Fibroblast of upper back skin (primary cell): ENCODE measurements around the gene BOLL.
"Not testable (repeated sequence)": the region's sequence is repeated elsewhere in the genome, so short reads cannot be mapped to it uniquely, and the experiment has no call there.

ENCODE experiments used
- DNase-seq: peaks from one replicate; pipeline ENCODE4 v3.0.0-alpha.2; 2013

The BOLL gene

DNA sequence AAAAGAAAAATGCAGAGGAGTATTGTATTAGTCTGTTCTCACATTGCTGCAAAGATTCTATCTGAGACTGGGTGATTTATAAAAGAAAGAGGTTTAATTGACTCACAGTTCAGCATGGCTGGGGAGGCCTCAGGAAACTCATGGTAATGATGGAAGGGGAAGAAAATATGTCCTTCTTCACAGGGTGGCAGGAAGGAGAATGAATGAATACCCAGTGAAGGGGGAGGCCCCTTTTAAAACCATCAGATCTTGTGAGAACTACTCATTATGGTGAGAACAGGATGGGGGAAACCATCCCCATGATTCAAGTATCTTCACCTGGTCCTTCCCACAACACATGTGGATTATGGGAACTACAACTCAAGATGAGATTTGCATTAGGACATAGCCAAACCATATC, 10.2 kb upstream of the BOLL start:
- DNase-seq = no peak

DNA sequence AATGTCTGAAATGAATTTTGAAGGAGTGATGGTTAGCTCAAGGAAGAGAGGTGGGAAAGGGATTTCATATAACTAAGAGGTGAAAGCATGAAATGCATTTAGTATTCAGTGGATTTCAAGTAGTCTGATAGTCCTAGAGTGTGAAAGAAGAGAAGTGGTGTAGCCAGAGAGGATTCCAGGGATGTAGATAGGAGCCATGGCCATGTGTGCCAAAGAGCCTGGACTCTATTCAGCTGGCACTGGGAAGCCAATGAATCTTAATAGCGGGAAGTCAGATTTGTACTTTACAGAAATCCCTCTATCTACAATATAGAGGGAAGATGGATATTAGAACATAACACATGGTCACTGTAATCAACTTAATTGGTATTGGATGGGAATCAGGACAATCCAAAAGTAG, 8.3 kb upstream of the BOLL start:
- DNase-seq = no peak

DNA sequence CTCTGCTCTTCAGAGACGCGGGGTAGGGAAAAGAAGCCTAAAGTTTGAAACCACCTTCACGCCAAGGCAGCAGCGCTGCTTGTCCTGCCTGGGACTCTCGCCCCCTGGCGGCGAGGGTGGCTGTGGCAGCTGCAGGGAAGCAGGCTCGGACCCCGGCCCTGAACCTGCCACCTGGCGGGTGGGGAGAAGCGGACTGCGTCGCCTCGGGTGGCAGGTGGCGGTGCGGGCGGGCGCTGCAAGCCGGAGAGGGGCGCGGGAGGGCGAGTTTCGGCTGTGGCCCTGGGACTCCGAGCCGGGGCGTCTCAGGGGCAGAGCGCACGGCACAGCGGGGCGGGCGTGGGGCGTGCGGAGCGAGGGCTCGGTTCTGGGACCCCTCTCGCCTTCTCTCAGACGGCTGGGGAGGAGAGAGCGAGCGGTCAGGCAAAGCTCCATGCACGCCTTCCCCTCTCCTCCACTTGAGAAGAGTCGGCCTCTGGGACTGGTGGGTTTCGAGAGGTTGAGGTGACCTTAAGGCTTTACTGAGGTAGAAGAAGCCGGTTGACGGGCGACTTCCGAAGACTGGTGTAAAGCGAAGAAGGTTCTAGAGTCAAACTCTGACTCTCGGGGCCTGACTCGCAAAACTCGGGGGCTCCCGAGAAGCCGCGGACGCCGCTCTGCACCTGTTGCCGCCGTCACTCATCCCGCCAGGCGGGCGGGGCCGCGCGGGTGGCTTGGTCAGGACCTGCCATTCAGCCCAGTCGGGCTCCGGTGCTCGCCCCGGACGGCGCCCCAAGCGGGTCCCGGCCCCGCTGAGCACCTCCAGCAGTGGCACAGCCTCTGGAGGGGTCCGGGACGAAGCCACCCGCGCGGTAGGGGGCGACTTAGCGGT, 1.1 kb upstream of the BOLL start:
- DNase-seq = no peak

DNA sequence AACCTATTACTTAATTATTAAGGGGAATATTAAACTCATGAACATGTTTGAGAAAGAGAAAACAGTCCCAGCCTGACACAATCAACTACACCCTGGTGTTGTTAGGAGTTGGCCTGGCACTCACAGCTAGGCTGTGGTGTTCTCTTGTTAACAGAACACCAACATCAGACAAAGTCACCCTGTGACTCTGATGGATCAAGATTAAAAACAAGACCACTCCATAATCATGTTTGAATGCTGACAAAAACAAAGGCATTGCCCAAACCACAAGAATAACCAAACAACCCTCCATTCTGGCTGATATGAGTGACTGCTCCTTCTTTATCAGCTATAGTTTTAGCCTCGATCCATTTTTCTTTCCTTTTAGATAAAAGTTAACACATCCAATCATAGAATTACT, 3.0 kb downstream of the BOLL start:
- DNase-seq = no peak

DNA sequence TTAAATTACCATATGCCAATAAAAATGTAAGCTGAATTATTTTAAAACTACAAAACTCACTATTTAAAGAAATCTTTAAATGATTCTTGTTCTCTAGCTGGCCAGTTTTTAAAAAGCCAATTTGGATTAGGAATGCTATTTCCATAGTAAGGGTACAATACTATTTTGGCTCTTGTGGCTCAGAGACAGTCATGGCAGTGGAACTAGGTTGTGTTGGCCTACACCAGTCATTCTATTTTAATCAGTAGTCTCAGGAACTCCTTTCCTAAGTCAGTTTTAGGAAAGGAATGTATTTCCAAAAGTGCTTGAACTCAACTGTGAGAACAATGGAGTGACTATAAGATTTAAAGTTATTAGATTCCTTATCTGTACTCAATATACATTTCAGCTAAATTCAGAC, 5.9 kb downstream of the BOLL start:
- DNase-seq = no peak

DNA sequence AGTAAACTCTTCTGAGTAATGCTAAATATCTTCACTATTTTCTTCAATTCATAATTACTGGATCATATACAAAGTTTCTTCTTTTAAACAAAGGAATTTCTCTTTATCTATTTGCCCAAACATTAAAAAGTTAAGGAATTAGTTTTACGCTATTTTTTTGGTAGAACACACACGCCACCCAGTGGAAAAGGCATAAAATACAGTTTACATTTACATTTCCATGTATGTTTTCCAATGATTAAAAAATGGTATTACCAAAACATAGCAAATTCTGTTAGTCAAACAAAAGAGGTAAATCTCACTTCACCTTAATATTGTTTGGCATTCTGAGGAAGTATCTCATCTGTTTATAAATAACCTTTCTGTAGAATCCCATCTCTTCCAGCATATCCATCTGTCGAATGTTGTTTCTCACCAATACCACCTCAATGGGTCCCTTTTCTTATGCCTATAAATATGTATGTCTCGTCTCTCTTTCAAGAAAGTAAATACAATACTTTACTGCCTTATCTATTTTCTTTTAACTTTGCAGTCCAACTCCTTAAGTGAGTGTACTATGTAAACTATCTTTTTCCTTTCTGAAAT, 7.2 kb downstream of the BOLL start:
- DNase-seq = peak; percentile 51

DNA sequence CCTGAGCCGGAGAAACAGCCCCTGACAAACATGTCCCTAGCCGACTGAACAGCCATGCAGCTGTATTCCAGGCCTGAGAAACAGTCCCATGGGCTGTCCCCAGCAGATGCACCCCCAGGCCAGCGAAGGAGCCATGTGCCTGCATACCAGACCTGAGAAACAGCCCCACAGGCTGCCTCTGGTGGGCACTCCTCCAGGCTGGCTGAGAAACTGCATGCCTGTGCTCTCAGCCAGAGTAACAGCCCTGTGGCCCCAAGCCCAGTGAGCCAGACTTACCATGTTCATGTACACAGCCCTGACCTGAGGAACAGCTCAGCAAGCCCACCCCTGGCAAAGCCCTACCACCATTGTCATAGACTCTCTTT, 24.8 kb downstream of the BOLL start:
- DNase-seq = no peak

DNA sequence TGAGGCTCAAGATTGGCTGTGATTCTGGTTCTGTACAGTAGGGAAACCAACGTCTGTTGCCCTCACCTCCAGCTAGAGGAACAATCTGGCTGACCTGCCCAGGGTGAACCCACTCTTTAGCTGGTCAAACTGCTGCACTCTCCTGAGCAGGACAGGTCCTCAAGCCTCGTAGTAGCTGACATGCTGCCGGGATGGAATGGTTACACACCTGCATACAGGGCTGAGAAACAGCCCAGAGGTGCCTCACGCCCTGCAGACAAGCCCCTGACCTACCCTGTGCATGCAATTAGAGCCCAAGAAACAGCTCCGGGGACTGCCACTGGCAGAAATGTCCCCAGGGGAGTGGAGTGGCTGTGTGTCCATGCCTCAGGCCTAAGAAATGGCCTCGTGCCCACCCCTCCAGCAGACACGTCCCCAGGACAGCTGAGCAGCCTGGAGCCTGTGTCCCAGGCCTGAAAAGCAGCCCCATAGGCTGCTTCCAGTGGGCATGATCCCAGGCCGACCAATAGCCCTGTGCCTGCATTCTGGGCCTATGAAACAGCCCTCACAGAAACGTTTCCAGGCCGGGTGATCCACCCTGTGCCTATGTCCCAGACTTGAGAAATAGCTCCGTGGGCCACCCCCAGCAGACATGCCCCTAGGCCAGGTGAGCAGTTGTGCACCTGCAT, 25.4 kb downstream of the BOLL start:
- DNase-seq = no peak

DNA sequence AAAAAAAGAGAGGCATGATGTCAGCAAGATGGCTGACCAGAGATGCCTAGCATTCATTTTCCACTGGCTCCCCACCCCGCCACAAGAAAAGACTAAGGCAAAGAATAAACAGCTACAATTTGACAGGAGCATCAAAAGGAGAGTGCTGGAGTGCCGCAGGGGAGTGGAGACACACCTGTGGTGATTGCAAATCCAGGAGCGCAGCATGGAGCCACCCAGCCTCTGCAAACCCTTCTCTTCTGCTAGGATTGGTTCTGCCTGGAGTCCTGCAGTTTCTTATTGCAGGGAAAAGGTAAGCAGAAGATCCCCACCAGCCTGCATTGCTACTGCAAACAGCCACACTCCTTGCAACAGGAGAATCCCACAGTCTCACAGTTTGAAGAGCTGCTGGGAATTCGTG, 26.1 kb downstream of the BOLL start:
- no peak for DNase-seq

DNA sequence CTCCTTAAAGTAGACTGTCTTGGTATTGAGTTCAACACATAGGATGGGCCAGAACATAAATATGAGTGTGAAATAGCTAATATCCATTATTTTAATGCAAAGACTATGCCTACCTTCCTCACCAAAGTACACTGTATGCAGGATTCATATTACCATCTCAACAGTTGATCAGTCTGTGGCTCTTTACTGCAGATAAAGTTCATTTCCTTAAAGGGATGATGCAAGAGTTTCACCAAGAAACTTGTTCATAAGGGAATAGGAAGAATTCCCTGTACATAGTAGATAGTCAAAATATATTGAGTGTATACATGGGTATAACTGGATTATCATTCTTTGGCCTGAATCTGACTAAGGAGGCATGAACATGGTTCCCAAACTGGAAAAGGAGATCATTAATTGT, 44.9 kb downstream of the BOLL start:
- peak; percentile 1 for DNase-seq

DNA sequence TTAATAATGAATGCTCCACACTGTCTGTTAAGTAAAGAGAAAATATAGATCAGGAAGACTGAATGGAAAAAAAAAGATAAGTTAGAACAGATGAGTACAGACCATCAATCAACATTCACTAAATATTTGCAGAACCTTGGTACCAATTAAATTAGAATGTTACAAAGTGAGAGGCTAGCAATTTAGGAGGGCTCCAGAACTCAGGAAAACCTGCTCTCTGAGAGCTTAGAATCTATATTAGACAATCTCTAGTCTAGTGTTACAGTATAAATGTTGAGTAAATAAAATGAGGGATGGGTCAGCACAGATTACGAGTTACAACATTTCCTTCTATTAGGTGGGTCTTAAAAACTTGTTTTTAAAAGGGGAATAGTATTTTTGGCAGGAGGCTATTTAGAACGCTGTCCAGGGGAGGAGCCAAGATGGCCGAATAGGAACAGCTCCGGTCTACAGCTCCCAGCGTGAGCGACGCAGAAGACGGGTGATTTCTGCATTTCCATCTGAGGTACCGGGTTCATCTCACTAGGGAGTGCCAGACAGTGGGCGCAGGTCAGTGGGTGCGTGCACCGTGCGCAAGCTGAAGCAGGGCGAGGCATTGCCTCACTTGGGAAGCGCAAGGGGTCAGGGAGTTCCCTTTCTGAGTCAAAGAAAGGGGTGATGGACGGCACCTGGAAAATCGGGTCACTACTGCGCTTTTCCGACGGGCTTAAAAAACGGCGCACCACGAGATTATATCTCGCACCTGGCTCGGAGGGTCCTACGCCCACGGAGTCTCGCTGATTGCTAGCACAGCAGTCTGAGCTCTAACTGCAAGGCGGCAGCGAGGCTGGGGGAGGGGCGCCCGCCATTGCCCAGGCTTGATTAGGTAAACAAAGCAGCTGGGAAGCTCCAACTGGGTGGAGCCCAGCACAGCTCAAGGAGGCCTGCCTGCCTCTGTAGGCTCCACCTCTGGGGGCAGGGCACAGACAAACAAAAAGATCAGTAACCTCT, 56.3 kb downstream of the BOLL start:
- DNase-seq = not testable (repeated sequence)

DNA sequence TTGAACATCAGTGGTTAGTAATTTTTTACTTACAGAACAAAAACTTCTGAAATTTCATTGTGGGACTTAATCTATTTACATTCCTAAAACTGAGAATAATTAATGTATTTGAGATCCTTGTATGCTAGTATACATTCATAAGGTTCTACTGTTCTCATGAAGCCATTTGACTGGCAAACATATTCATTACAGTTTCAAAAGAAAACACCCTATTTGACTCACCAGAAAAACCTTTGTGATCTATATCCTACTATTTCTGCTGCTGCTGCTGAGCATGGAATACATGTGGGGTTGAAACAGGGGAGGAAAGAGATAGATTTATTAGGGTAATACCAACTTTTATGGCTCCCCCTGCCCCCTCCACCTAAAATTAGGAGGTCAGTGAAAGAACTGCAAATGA, 58.1 kb downstream of the BOLL start:
- no peak for DNase-seq

DNA sequence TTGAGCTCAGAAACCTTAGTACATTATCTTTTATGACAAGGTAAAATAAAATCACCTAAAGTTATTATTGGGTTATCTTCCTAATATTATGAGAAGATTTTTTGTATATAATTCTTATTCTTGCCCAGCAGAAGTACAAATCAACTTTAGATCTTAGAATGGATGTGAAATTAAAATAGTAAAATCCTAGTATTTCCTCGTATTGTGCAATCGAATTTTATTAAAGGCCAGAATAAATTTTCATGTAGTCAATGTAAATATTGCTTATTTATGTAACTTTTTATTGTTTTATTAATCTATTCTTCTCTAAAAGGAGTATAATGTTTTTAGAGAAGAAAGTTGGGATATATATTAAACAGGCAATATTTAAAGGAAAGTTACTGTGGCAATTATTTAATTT, 67.3 kb downstream of the BOLL start:
- no peak for DNase-seq

DNA sequence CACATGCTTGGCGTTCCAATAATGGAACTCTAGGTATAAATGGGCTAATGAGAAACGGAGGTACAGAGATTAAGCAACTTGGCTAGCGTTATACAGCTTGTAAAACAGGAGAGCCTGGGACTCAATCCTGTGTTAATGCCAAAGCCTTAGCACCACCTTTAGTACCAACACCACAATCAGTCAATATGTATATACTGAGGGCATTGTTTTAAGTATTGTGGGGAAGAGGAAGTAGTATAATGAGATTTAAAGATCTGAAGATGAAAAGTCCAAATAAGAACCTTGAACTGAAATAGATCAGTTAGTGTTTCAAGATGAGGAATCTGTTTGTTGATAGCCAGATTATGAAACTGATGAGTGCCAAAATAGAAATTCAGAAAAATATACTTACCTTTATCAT, 71.8 kb downstream of the BOLL start:
- no peak for DNase-seq

DNA sequence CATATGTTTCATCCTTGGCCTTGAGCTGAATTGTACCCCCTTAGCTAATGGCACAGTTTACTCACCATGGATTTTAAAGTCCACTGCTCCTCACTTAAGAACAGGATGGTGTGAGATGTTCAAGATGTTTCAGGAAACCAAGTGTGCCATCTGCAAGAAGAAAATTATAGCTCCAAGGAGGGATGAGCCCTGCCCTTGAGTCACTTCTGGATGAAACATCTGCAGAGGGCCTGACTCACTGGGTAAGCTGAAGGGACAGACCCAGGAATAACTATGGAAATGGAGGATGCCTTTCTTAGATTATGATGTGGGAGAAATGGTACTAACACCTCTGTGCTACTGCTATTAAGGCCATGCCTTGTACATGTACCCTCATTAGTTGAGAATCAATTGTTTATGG, 73.5 kb downstream of the BOLL start:
- DNase-seq = no peak

DNA sequence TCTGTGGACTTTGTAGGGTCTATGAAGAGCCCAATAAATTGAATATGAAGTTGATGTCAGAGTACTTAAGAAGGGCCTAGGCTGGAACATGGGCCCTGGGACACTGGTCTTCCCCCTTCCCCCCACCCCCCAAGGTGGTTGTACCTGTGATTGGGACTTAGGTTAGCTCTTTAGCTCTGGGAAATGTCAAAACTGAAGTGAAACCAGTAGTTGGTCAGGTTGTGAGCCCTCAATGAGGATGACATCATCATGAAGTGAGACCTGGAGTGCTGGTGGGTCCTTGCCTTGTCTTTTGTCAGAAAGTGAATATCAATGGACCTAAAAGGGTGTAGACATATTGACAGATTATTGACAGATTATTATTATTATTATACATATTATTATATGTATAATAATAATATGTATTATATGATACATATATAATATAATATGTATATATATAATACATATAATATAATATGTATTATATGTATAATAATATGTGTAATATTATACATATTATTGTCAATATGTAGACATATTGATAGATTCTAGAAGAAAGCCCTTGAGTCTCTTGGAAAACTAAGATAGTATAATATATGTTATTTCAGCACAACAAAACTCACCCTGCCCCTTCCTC, 74.6 kb downstream of the BOLL start:
- DNase-seq = no peak

DNA sequence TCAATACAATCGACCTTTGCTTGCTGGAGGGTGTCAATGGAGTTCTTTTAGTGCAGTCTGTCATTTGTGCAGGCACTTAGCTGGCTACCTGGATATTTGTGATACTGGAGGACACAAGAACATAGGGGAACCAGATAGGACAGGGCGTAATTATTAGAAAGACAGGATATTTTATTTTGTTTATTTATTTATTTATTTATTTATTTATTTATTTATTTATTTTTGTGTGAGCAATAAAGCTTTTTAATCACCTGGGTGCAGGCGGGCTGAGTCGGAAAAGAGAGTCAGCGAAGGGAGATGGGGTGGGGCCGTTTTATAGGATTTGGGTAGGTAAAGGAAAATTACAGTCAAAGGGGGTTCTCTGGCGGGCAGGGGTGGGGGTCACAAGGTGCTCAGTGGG, 76.0 kb downstream of the BOLL start:
- DNase-seq = not testable (repeated sequence)

DNA sequence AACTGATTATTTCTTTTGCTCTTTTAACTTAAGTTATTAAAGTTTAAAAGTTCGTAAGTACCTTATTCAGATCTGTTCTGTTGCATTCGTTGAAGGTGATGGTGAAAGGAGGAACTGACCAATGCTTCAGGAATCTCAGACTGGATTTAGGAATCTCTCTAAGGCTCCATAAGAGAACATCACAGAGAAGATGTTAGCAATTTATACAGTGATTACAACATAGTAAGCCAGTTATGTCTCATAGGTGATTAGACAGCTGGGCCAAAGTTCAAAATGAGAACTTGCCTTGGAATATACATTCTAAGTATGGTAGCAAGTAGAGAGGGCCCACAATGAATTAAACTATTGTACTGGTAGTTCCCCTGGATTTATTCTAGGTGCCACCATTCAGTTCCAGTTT, 76.8 kb downstream of the BOLL start:
- peak; percentile 82 for DNase-seq

DNA sequence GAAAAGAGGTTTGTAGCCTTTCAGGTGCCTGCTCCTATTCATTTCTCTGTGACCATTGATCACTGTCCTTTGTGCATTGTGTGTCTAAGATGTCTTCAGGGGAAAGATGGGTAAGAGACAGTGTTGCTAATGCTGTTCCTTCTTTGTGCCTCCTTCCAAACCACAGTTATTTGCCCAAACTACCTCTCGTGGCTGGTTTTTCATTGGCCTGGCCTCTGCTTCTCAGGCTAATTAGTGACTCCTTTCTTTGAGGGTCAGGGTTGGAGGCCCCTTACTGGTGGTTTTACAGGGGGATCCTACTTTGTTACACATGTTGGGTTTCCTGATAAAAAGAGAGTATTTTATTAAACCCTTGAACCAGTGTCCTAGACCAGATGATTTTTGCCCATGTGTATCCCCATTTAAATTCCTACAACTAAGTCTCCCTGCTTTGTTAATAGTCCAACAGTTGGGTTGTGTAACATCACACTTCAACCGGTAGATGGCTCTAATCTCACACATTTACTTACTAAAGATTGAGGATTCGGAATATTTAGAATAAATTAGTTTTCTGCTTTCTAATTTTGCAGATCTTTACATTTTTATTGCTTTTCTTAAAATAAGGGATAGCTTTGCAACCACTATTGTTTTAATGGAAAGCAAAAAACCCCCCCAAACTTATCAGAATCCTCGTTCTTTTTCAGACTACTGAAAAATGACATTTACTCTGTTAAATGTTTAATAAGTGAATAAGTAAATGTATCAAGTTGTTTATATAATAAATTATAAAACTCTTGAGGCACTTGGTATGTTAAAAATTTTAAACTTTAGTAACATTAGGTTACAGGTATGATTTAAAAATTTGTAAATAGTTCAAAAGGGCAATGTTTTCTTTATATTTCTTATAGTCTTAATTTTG, 77.6 kb downstream of the BOLL start:
- DNase-seq = peak; percentile 63

DNA sequence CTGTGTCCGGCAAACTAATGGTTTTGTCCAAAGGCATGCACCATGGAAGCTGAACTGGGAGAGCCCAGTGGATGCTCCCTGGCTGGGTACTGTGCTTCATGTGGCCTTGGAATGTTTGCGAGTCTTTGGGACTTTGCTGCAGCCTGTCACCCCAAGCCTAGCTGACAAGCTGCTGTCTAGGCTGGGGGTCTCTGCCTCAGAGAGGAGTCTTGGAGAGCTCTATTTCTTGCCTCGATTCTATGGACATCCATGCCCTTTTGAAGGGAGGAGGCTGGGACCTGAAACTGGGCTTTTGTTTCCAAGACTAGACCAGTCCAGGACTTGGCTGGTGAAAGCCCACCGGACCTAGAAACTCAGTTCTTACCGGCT, 78.3 kb downstream of the BOLL start:
- DNase-seq = no peak
